IPS-NIHi7 (cell line): ENCODE data around the gene COLQ.
A peak's percentile ranks its signal among the peaks of the same experiment; 100 is the strongest.
"Not testable (repeated sequence)": the region's sequence is repeated elsewhere in the genome, so short reads cannot be mapped to it uniquely, and the experiment has no call there.

Source experiments
- DNase-seq: peaks from one replicate; pipeline ENCODE4 v3.0.0; 2012; ENCODE audit warnings: mixed read lengths; ENCODE audit errors: extremely low spot score

COLQ gene

DNA sequence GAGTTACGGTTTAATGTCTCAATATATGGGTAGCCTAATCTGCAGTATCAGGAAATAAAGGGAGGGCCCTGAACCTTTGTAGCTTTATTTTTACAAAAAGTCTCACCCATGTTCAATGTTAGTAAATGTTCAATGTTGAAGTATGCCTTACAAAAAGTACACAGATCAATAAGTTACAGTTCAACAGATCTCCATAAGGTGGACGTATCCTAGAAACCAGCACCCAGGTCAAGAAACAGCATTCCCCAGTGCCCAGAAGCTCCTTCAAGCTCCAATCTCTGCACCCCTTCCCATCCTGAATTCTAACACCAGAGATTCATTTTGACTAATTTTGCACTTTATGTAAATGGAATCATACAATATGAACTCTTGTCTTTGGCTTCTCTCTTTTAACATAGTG lies 31.3 kb downstream of the COLQ start:
- no peak for DNase-seq

DNA sequence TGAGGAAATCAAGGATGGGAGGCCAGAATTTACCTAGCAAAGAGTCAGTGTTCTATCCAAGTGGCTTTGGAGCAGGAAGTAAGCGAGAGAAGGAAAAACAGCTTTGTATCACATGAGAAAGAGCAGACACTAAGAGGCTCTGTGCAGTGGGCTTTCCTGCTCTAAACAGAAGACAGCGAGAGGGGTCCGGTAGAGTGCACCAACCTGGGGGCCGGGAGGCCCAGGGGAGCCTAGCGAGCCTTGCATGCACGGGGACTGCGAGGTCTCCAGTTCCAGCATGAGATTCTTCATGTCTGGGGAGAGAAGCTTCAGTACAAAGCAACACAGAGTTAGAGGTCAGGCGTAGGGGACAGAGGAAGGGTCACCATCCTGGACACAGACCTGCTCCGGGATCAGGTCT lies 33.5 kb downstream of the COLQ start:
- DNase-seq = no peak

DNA sequence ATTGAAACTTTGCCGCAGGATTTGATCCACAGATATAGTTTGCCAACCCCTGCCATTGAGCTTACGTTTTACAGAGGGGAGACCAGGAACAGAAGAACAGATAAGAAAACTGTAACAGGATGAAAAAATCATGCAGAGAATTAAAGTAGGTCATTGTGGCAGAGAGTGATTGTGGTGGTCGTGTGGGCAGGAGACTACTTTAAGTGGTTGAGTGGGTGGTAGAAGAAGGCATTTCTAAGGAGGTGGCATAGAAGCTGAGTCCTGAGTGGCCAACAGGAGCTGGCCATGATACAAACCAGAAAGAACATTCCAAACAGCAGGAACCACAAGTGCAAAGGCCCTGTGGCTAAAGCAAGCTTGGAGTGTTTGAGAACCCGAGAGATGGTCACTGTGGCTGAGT lies 34.5 kb downstream of the COLQ start:
- DNase-seq = no peak

DNA sequence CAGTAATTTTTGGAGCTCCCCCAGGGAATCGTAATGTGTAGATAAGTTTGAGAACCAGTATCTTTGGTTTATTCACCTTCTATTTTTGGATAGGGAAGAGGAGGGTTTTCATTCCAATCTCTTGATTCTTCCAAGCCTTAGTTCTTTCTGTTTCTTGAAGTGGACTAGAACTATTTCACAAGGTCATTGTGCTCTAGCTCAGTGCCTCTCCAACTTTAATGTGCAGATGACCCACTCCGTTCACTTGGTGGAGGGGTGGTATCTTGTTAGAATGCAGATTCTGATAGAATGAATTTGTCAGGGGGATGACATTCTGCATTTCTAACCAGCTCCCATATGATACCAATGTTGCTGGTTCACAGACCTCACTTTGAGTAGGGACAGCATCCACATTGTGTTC lies 35.5 kb downstream of the COLQ start:
- no peak for DNase-seq

DNA sequence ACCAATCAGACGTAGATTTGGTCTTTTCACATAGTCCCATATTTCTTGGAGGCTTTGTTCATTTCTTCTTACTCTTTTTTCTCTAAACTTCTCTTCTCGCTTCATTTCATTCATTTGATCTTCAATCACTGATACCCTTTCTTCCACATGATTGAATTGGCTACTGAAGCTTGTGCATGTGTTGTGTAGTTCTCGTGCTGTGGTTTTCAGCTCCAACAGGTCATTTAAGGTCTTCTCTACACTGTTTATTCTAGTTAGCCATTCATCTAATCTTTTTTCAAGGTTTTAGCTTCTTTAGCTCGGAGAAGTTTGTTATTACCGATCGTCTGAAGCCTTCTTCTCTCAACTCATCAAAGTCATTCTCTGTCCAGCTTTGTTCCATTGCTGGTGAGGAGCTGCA lies 37.0 kb downstream of the COLQ start:
- DNase-seq = not testable (repeated sequence)

DNA sequence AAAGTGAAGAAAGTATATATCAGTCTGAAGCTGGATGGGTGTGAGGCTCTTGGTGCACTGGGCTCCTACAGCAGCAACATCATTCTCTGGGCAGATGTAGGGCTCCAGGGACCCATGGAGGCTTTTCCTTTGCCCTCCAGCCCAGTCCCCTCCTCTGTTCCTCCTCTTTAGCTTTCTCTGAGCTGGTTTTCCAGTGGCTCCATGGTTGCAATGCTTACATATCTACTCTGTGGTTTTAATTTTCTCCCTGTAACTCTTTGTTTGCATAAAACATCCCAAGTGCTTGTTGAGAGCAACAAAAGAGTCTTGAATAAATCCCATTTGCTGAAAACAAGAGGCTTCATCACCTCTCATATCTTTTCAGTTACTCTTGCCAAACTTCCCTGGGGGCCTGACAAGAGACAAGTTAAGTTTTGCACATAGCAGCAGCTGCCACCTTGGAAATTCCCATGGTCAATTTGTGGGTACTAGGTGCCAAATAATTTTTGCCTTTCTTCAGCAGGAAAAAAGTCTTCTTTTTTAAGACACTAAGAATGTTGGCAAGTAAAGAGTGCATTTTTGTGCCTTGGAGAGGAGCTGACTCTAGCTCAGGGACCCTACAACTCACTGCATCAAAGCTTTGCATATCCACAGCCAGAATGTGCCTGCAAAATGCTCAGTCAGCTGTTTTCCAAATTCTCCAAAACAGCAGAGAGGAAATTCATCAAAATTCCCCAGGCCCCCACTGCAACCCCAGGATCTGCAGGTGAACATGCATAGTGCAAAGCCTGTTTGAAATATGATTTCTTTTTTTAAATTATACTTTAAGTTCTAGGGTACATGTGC lies 41.9 kb downstream of the COLQ start:
- DNase-seq = no peak

DNA sequence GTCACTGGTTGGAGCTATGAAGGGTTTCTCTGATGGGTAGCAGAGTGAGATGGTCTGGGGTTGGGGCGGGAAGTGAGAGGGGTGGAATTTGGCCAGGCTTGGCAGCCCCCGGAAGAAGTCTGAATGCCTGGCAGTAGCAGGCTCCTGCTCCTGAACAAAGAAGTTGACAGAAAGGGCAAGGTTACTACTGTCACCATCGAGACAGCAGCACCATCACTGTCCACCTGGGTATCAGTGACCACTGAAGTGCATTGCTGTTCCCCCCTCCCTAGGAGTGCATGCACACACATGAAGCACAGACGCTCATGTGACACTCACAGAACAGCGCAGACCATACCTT lies 42.9 kb downstream of the COLQ start:
- no peak for DNase-seq

DNA sequence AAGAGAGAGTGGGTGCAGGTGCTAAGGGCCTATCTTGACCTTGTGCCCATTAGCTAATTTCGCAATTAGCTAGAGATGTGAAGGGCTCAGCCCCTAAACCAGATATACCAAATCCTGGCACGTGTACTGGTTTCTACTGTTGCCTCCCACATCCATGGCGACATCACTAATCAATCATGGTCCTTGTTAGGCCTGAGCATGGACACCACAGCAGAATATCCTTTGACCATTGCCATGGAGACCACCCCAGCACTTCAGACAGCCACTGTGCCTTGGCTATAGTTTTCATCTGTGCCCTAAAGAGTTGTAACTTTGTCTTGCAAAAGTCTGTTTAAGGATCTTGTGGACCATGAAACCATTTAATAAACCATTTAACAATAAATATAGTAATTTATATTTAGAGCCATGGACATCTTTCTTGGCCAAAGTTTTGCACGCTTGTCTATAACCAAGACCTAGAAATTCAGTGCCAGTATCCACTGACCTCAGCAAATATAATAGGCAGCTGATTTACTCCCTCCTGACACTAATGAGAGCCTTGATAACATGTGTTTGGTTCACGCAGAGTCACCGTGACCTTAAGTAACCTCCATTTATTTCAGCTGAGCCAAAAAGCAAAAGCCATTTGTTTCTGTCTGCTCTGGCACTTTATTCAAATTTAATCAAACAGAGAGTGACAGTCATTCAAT lies 43.4 kb downstream of the COLQ start:
- no peak for DNase-seq

DNA sequence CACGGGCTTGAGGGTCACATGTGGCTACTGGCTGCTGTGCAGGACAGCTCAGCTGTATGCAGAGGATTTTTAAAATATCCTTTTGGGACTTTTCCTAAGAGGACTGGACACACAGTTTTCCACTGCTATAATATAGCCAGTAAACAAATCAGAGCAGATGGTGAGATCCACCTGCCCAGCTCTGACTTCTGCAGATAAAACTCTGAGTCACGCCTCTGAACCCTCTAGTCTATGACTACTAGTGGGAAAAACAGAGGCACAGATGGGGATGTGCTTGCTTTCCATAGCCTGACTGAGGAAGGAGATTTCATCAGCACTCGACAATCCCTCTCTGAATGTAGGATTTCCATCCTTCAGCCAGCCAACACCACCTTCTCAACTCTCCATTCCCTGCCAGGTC lies 45.1 kb downstream of the COLQ start:
- DNase-seq = no peak

DNA sequence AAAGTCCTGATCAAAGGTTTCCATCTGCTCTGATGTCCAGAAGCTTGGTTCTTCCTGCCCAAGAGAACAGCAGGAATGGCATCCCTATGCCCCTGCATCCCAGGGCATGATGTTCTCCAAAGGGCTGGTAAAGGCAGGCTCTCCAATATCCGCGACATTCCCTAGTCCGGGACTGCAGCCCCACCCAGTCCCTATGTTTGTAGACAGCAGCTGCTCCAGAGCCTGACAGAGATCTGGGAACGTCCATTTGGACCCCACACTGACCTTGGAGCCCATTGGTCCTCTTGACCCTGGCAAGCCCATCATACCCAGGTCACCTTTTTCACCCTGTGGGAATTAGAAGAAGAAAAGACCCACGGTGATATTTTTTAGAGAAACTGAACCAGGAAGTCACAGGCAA lies 46.3 kb downstream of the COLQ start:
- DNase-seq = no peak

DNA sequence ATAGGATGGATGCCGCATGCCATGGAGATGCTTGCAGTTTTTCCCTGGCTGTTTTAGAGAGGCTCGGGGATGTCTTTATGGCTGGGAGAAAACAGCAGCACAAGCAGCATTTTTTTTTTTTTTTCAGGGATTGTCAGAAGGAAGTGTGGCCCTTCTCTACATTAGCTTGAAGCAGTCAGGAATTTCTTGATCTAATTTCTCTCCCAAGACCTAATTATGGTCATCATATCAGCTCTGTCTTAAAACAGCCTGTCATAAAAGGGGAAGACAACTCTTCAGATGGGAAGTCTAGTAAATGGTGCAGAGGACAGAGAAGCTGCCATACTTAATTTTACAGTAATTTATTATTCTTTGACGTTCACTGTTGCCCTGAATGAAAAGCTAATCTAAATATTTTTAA lies 49.6 kb downstream of the COLQ start:
- DNase-seq = no peak

DNA sequence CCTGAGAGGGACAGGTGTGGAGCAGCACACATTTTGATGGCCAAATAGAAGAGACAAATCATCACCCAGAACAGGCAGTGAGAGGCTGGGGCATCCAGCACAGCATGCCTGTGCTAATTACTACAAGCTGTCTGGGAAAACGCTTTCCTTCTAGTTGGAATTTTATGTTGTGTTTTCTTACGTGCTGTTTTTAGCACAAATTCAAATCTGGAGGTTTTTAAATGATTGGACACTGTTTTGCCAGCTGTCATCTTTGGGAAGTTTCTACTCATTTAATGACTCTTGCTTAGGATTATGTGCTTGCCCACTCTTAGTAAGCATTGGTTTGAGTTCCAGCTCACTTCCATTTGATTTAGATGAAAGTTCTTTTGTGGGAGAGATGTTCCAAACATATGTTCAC lies 50.7 kb downstream of the COLQ start:
- DNase-seq = no peak

DNA sequence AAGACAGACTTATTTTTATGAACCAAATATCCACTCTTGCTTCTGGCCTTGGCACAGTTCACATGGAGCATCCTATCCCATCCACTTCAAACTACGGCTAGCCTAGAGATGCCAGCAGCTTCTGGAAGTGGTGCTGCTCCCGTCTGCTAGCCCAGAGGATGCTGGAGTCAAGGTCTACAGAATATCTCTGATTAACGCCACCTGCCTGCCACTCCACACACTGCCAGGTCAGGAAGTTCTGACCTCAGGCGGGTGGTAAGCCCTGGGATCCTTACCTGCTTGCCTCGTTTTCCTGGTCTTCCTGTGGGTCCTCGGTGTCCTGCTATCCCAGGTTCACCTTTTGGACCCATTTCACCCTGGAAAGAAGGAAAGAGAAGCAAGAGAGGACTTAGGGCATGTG lies 51.2 kb downstream of the COLQ start:
- peak; percentile 80 for DNase-seq

DNA sequence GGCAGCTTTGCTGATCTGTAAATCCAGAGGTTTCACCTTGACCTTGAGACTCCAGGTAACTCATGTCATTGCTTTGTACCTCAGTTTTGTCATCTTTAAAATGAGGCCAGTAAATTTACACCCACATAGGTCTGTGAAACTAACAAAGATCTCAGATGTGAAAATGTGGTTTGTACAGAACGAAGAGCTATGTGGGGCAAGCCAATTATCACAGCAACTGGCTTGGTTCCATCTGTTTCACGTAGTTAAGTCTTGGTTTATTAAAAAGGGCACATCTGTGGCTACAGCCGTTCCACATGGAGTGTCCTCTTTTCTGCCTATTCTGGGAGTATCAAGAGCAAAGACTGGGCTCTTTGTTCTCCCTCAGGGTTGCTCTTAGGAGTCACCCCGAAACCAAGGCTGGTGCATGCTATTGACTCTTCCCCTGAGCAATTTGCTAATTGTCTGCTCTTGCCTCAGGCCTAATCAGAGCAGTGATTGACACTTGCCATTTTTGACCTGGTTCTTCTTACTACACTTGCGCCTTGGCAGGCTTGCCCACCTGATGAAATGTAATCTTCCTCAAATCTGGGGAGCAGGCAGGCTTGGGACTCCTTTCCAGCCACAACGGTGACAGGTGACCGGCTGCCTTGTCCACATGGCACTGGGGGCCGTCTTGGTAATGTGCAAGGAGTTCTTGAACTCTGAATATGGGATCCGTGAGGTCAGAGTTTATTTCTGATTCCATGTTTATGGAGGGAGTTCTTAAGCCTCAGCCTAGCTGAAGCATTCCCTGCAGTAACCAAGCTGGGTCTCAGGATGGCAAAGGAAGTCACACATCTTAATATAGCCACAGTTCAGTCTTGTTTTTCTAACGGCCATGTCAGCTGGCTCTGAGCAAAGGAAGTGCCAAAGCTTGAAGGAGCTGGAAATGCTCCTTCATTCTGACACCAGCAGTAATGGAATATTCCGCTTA lies 54.0 kb downstream of the COLQ start:
- DNase-seq = no peak

DNA sequence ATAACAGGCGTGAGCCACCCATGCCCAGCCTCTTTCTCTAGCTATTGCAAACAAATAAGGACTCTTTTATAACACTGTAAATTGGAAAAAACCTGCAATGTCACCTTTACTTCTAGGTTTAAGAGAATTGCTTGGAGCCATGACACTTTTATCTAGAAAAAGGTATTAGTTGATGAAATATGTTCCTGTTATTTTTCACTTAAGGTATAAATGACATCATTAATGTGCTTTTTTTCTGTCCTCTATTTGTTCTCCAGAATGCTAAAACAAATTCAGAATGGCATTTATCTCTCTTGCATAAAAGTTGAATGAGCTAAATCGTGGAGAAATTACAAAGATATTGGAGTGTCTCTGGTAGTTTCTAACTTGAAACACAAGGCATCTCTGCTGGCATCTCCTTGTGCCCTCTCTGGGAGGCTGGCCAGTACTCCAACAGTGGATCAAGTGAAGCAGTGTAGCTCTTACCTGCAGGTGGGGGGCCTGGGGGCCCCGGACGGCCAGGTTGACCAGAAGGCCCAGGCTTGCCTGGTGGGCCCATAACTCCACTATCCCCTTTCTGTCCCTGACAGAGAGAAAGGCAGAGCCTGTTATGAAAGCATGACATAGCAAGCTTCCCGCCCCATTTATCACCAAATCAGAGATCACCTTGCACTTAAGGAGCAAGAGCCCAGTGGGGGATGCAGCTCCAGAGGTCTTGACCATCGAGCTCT lies 55.5 kb downstream of the COLQ start:
- no peak for DNase-seq

DNA sequence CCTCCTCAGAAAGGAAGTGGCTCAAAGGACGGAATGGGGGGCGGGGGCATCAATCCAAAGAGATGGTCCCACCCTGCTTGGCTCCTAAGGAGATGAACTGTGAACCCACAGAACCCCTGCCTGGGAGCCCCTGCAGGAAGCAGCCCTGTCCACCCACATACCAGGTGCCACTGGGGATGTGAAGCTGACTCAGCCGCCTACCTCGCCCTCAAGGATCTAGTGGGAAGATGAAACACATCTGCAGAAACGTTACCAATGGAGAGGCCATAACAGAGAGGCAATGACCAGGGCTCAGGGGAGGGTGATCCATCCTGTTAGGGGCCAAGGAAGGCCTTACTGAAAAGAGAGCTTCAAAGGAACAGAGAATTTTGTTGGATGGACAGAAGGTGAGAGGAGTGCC lies 59.1 kb downstream of the COLQ start:
- no peak for DNase-seq

DNA sequence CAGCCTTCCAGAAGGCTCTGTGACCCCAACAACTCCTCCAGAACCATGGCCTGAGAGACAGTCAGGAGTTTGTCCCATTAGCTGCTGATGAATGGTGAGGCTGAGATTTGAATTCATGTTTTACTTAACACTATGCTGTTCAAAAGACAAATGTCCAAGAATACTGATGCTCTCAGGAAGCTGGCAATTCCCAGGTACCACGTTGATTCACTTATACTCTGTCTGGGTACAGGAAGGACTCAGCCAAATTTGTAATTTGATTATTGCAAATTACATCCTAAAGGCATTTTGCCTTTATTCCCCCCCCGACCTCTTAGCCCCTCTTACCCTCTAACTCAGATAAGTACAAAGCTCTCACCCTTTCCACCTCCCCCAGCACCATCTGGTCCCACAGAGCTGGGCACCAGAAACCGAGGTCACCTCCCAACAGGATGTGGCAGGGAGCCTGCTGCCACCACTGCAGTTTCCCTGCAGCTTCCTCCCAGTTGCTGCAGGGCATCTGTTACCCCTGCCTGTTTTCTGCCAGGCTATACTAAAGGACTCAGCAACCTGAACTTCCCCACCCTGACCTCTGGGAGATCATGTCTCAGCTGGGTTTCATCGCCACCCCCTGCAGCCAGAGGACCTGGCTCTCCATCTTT lies 60.5 kb downstream of the COLQ start:
- DNase-seq = no peak

DNA sequence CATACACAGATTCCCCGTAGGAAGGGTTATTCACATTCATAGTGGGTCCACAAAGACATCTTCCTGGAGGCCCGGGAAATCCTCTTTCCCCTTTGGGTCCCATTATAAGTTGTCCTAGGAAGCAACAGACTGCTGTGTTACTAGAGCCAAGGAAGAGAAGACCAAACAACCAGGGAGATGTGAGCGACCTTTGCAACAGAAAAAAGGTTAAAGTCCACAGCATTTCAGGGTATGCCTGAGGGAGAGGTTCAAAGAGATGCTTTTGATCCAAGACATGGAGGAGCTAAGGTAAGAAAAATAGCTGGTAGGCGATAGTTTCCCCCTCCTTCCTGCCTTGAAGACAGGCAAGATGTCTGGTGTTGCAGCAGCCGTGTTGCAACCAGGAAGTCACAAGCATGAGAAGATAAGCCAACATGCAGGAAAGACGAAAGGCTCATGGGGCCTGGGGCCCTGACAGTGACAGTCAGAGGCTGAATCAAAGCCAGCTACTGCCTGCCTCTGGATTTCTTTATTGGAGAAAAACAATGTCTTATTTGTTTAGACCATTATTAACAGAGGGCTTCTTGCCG lies 63.2 kb downstream of the COLQ start:
- DNase-seq = no peak

DNA sequence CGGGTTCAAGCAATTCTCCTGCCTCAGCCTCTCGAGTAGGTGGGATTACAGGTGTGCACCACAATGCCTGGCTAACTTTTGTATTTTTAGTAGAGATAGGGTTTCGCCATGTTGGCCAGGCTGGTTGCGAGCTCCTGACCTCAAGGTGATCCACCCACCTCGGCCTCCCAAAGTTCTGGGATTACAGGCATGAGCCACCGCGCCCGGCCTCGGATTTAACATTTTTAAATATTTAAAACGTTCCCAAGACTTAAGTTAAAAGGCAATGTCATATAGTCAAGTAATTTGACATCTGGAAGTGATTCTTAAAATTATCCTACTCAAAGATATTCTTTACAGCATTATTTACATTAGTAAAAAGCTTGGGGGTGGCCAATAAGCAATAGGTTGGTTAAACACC lies 64.6 kb downstream of the COLQ start:
- not testable (repeated sequence) for DNase-seq

DNA sequence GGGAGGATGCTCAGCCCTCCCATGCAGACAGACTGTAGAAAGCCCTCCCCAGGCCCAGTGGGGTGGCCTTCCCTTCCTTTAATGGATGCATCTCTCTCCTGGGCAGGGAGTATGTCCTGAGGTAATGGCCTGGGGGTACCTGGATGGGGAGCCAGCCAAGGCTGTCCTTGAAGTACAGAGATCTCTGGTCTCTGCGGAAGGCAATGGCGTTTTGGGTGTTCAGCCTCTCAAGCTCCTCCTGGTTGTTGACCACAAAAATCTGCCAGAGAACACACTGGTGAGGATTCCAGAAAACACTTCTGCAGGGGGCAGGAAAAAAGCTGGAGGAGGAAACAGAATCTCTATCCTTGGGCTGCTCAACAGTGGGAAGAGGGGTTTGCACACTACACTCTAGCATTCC lies 65.2 kb downstream of the COLQ start:
- DNase-seq = no peak

DNA sequence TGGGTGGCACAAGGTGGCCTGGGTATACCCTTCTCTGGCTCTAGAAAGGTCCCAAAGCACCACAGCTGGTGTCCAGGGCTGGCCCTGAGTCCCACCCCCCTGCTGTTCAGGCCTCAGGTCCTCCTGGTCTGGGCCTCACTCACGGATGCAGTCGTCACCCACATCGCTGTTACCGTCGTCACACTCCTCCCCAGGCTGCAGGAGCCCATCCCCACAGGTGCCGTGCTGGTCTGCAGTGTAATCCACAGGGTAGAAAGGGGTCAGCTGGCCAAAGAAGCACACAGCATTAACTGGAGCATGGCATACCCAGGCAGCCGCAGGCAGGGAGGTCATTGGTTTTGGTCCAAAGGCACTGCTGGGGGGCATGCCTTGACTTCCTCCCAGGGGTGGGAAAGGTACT lies 65.8 kb downstream of the COLQ start:
- no peak for DNase-seq
